Cardiac fibroblast (primary cell): ENCODE data around the gene MPPED2.

Source experiments
- DNase-seq, 2 donors: peaks; one replicate each; pipeline versions ENCODE4 v3.0.0 to v3.0.0-alpha.2; 2010; ENCODE audit warnings: low read depth in 2 of 2
- H3K4me3 ChIP-seq, 2 donors: replicated peaks in 1 of 2; 1 replicate in 1 of 2; 2 replicates in 1 of 2; pipeline ENCODE4 v1.5.1; 2011; ENCODE audit warnings: low read depth in 2 of 2, low read length in 2 of 2, mild to moderate bottlenecking in 2 of 2, moderate library complexity in 1 of 2
- TF ChIP-seq, protein P1 (sequence below): IDR thresholded peaks from one replicate; pipeline ENCODE4 v1.5.1; 2011; ENCODE audit warnings: low read depth, mild to moderate bottlenecking, low read length, inconsistent platforms

The MPPED2 gene

DNA sequence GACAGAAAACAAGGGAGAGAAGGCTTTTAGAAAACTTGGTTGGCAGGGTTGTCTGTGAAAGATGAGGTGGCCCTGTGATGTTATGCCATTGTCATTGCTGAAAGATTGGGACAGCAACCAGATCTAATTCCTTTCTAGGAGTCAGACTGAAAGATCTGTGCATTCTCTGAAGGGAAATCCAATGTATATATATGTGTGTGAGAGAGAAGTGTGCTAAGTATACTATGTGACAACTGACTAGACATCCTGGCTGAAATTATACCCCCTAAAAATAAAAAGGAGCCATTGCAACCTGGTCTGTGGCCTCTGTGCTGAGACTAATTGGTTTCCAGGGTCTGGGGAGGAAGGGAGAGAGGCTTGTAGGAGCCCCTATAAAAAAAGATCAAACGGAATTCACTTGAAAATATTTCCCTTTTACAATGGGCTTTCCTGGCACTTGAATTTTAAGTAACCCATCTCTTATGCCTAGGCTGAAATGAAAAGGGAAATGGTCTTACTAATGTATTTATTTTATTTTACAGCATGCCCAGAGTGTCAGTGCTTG is 1.2 kb upstream of the MPPED2 start:
- H3K4me3 ChIP-seq = no peak overlapping the region
- TF ChIP-seq, protein P1, sequence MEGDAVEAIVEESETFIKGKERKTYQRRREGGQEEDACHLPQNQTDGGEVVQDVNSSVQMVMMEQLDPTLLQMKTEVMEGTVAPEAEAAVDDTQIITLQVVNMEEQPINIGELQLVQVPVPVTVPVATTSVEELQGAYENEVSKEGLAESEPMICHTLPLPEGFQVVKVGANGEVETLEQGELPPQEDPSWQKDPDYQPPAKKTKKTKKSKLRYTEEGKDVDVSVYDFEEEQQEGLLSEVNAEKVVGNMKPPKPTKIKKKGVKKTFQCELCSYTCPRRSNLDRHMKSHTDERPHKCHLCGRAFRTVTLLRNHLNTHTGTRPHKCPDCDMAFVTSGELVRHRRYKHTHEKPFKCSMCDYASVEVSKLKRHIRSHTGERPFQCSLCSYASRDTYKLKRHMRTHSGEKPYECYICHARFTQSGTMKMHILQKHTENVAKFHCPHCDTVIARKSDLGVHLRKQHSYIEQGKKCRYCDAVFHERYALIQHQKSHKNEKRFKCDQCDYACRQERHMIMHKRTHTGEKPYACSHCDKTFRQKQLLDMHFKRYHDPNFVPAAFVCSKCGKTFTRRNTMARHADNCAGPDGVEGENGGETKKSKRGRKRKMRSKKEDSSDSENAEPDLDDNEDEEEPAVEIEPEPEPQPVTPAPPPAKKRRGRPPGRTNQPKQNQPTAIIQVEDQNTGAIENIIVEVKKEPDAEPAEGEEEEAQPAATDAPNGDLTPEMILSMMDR = no peak
- DNase-seq = no peak

DNA sequence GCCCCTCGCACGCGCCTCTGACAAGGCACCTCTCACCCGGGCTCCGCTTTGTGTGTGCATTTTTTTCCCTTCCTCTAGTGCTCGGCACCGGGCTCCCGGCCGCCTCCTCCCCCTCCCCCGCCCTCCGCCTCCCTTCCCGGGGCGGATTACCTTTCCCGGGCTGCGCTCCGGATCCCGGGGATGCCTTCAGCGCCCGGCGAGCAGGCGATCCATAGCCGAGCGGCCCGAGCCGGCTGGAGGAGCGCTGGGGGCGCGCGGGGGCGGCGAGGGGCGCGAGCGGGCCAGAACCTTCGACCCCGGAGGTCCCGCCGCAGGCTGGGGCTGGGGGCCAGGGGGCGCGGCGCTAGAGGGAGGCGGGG is 282 bp downstream of the MPPED2 start:
- no peak for DNase-seq
- H3K4me3 ChIP-seq = peak overlapping the region; percentile 26 to 33
- TF ChIP-seq, protein P1 = no peak

DNA sequence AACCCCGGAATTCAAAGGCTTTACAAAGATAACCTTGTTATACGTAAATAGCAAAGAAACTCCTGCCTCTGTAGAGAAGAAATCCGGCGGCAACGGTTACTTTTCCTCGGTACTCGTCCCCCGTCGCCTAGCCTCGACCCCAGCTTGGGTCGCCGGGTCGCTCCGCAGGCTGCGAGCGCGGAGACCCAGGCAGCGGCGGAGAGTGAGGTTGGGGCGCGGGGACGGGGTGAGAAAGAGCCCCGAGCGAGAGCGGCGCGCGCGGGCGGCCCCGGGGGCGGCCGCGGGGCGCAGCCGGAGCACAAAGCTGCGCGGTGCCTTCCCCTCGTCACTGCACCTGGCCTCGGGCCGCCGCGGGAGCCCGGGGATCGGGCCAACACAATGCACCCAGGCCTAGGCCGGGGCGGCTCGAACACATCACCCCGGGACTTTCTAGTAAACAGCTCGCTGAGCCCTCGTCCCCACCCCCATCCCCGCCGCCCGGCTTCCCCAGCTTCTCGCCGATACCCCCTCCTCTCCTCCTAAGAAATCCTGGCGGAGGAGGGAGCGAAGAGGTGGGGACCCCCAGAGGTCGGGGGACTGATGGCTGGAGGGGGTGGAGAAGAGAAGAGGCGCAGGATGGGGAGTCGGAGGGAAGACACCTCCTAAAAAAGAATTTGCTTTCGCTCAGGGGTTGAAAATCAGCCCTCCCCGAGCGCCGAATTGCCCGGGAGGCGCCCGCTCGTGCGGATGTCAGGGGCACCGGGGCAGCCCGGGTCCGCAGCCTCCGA is 845 bp downstream of the MPPED2 start:
- H3K4me3 ChIP-seq = peak overlapping the region; percentile 26 to 33
- no peak for DNase-seq
- TF ChIP-seq, protein P1 = no peak

DNA sequence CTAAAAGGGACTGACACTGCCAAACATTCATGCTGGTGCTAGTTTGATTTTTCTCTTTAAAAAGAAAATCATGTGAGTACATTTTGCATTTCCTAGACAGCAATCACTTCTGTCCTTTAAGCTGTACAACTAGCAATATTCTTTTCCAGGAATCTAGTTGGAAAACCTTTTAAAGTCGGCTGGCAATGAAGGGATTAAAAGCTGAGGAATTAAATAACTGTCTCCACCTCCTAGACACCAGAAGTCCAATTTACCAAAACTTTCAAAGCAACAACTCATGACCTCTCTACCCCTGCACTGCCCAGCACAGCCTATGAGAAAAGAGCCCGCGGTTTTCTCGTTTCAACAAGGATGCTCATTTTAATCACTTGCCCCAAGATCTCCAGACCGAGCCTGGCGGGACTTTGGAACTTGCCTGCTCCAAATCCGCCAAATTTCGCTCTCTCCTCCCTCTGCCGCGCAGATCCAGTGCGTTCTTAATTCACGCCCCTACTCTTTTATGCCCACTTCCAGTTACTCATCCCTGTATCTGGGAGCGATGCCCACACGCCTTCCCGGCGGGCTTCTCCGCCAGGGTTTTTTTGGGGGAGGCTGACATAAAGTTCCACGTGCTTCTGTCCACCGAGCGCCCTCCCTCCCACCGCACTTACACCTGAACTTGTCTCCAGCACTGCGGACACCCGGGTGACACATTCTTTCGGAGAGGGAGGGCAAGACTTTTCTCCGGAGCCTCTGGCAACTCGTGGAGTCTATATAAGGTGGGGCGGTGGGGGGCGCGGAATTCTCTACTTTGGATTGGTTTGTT is 2.5 kb downstream of the MPPED2 start:
- TF ChIP-seq, protein P1 = no peak
- DNase-seq = no peak
- no peak overlapping the region for H3K4me3 ChIP-seq

DNA sequence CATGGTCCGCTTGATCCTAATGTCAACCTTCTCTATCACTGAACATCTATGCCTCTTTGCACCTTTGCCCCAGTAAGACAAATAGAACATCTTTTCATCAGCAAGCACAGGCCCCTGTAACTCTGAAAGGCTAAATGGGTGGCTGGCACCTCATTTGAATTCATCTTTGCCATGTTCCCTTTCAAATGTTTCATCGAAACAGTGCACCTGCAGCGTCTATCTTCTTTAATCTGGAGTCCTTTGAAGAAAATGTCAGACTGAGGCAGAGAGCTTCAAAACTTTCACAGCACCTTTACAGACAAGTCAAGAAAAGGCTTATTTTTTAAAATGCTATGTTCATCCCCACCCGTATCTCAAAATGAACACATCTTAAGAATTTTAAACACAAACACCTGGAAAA is 3.4 kb downstream of the MPPED2 start:
- DNase-seq = no peak
- TF ChIP-seq, protein P1 = no peak
- H3K4me3 ChIP-seq = no peak overlapping the region

DNA sequence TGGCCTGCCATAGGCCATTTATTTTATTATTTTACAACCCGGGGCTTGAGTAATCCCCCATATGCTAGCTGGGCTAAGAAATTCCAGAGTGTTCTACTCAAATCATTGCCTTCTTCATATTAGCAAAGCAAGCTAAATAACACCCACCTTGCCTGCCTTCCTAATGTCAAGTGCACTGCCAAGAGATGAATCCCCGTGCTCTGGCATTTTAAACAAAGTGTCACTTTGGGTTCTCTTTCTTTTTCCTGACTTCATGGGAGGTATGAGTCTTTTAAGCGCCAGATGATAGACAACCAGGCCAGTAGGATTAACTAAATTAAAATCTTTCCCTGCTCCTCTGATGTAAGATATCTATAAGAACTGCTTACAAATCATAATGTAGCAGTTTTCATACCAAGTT is 4.5 kb downstream of the MPPED2 start:
- TF ChIP-seq, protein P1 = no peak
- no peak overlapping the region for H3K4me3 ChIP-seq
- DNase-seq = no peak
